MM.1S (cell line): ENCODE measurements around the gene RUNX2.
A peak's percentile ranks its signal among the peaks of the same experiment; 100 is the strongest.

Source experiments
- DNase-seq: peaks from one replicate; pipeline ENCODE4 v3.0.0-alpha.2; 2015
- H2AFZ ChIP-seq: fragments of 300-600 bp; sonication (generic); 2 replicates; pipeline ENCODE4 v1.6.0; 2016; ENCODE audit warnings: antibody characterized with exemption, low read length
- H3F3A ChIP-seq: fragments of 300-600 bp; sonication (generic); 2 replicates; pipeline ENCODE4 v1.6.1; 2016; ENCODE audit warnings: mild to moderate bottlenecking, antibody characterized with exemption, low read length, moderate library complexity, mixed read lengths; ENCODE audit not compliant: insufficient read depth
- H3K27ac ChIP-seq: fragments of 300-600 bp; sonication (generic); 2 replicates; pipeline ENCODE4 v1.5.1; 2016; ENCODE audit warnings: mild to moderate bottlenecking, low read length
- H3K27me3 ChIP-seq: fragments of 300-600 bp; sonication (generic); replicated peaks from 2 replicates; pipeline ENCODE4 v1.6.0; 2016; ENCODE audit warnings: low read length; ENCODE audit not compliant: insufficient read depth
- H3K36me3 ChIP-seq: fragments of 300-600 bp; sonication (generic); replicated peaks from 2 replicates; pipeline ENCODE4 v1.6.1; 2016; ENCODE audit warnings: mild to moderate bottlenecking, low read length, mixed read lengths; ENCODE audit not compliant: insufficient read depth
- H3K4me1 ChIP-seq: fragments of 300-600 bp; sonication (generic); 2 replicates; pipeline ENCODE4 v1.6.1; 2016; ENCODE audit warnings: low read length, mixed read lengths
- H3K4me2 ChIP-seq: fragments of 300-600 bp; sonication (generic); 2 replicates; pipeline ENCODE4 v1.6.0; 2016; ENCODE audit warnings: low read depth, low read length
- H3K4me3 ChIP-seq: fragments of 300-600 bp; sonication (generic); 2 replicates; pipeline ENCODE4 v1.5.1; 2016; ENCODE audit warnings: low read length, mixed read lengths
- H3K79me2 ChIP-seq: fragments of 300-600 bp; sonication (generic); 2 replicates; pipeline ENCODE4 v1.6.1; 2016; ENCODE audit warnings: mixed run types, low read length, mixed read lengths
- H3K9ac ChIP-seq: fragments of 300-600 bp; sonication (generic); 2 replicates; pipeline ENCODE4 v1.6.1; 2016; ENCODE audit warnings: low read length, mixed read lengths
- H3K9me2 ChIP-seq: fragments of 300-600 bp; sonication (generic); replicated peaks from 2 replicates; pipeline ENCODE4 v1.6.1; 2016; ENCODE audit warnings: mild to moderate bottlenecking, low read length, mixed read lengths; ENCODE audit not compliant: insufficient read depth
- H3K9me3 ChIP-seq: fragments of 300-600 bp; sonication (generic); replicated peaks from 2 replicates; pipeline ENCODE4 v1.6.1; 2016; ENCODE audit warnings: mild to moderate bottlenecking, low read length, mixed read lengths; ENCODE audit not compliant: insufficient read depth
- H4K20me1 ChIP-seq: fragments of 300-600 bp; sonication (generic); 2 replicates; pipeline ENCODE4 v1.6.1; 2016; ENCODE audit warnings: mild to moderate bottlenecking, low read length, moderate library complexity, mixed read lengths; ENCODE audit not compliant: insufficient read depth
- CTCF ChIP-seq: fragments of 300-600 bp; sonication (generic); IDR thresholded peaks from 2 replicates; pipeline ENCODE4 v1.5.1; 2016; ENCODE audit warnings: antibody characterized with exemption, low read length, mixed read lengths
- EZH2 ChIP-seq: fragments of 300-600 bp; sonication (generic); optimal IDR thresholded peaks from 2 replicates; pipeline ENCODE3; 2017; ENCODE audit warnings: low read depth, mild to moderate bottlenecking, antibody characterized with exemption, low read length, mixed read lengths
- EZH2phosphoT487 ChIP-seq: fragments of 300-600 bp; sonication (generic); IDR thresholded peaks from 2 replicates; pipeline ENCODE4 v1.6.1; 2018; ENCODE audit warnings: antibody characterized with exemption, low read length

Gene RUNX2

GRCh38 chr6:45486736-45487135 lies 158.6 kb downstream of the RUNX2 start:
- peak overlapping the region; percentile 34; the same call in 1 of the 2 replicates for H3K27ac ChIP-seq
- DNase-seq: peak; percentile 75
- H3K36me3 ChIP-seq: no peaks in the 10 kb centered on the region
- H3K4me2 ChIP-seq: peak overlapping the region; percentile 34; the same call in 1 of the 2 replicates
- no peaks in the 10 kb centered on the region for H3K9me3 ChIP-seq
- H3F3A ChIP-seq: peaks cover 15% of the 10 kb centered on the region
- no peaks in the 10 kb centered on the region for H3K27me3 ChIP-seq
- no peak overlapping the region for H3K4me3 ChIP-seq
- no peak overlapping the region for H3K9ac ChIP-seq
- no peak for TF ChIP-seq EZH2phosphoT487
- TF ChIP-seq EZH2: no peak
- no peak for TF ChIP-seq CTCF
- H3K9me2 ChIP-seq: no peaks in the 10 kb centered on the region
- no peak overlapping the region for H2AFZ ChIP-seq
- peaks cover 82% of the 10 kb centered on the region for H3K79me2 ChIP-seq
- H3K4me1 ChIP-seq: peaks cover 23% of the 10 kb centered on the region
- peaks cover 35% of the 10 kb centered on the region for H4K20me1 ChIP-seq

GRCh38 chr6:45487645-45488044 lies 159.5 kb downstream of the RUNX2 start:
- Histone ChIP-seq H3K9me3 (no peaks in the 10 kb centered on the region), H3K4me1 (peaks cover 28% of the 10 kb centered on the region), H4K20me1 (peaks cover 35% of the 10 kb centered on the region), H2AFZ (no peak overlapping the region), H3K9ac (no peak overlapping the region), H3K79me2 (peaks cover 82% of the 10 kb centered on the region), H3K36me3 (peaks cover 8% of the 10 kb centered on the region; the same call in 1 of the 2 replicates), H3K27ac (no peak overlapping the region; the same call in 1 of the 2 replicates), H3K27me3 (no peaks in the 10 kb centered on the region), H3K4me3 (no peak overlapping the region), H3K9me2 (no peaks in the 10 kb centered on the region), H3K4me2 (peak overlapping the region; percentile 34; the same call in 1 of the 2 replicates), H3F3A (peaks cover 15% of the 10 kb centered on the region)
- TF ChIP-seq EZH2 (no peak), CTCF (no peak), EZH2phosphoT487 (no peak)
- DNase-seq: peak; percentile 14

GRCh38 chr6:45488269-45488668 lies 160.1 kb downstream of the RUNX2 start:
- Histone ChIP-seq H3K4me1 (peaks cover 28% of the 10 kb centered on the region), H3K79me2 (peaks cover 80% of the 10 kb centered on the region), H3K27ac (no peak overlapping the region), H3K4me2 (0 out of 2 replicates have a peak overlapping the region, but pooled peaks have one; percentile 34), H3K9me2 (no peaks in the 10 kb centered on the region), H3F3A (peaks cover 15% of the 10 kb centered on the region), H3K4me3 (no peak overlapping the region), H3K9ac (no peak overlapping the region), H3K9me3 (no peaks in the 10 kb centered on the region), H3K36me3 (peaks cover 9% of the 10 kb centered on the region; the same call in 1 of the 2 replicates), H4K20me1 (peaks cover 35% of the 10 kb centered on the region), H3K27me3 (no peaks in the 10 kb centered on the region), H2AFZ (no peak overlapping the region)
- TF ChIP-seq EZH2phosphoT487 (no peak), EZH2 (no peak), CTCF (no peak)
- no peak for DNase-seq
